GM19238 (cell line): Measurements from ENCODE around the gene RUNX1.

Experiments used
- DNase-seq: peaks from one replicate; pipeline ENCODE4 v3.0.0; 2011; ENCODE audit warnings: low spot score; ENCODE audit not compliant: insufficient read length

The RUNX1 gene

DNA sequence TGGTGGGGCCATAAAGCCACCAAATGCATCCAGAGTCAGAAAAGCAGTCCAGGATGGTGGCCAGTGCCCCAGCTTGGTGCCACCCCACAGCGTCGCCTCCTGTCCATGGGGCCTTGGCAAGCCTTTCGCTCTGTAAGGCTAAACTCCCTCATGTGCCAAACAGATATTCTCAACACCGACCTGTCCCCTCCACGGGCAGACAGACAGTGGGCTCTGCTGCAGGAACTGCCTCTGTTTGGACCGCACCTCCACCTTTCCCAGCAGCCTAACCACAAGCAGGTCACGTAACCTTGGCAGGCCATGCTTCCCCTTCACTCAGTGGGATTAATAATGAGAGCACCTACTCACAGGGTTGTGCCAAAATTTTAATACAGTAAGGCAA is 11.7 kb downstream of the RUNX1 start:
- DNase-seq: no peak

DNA sequence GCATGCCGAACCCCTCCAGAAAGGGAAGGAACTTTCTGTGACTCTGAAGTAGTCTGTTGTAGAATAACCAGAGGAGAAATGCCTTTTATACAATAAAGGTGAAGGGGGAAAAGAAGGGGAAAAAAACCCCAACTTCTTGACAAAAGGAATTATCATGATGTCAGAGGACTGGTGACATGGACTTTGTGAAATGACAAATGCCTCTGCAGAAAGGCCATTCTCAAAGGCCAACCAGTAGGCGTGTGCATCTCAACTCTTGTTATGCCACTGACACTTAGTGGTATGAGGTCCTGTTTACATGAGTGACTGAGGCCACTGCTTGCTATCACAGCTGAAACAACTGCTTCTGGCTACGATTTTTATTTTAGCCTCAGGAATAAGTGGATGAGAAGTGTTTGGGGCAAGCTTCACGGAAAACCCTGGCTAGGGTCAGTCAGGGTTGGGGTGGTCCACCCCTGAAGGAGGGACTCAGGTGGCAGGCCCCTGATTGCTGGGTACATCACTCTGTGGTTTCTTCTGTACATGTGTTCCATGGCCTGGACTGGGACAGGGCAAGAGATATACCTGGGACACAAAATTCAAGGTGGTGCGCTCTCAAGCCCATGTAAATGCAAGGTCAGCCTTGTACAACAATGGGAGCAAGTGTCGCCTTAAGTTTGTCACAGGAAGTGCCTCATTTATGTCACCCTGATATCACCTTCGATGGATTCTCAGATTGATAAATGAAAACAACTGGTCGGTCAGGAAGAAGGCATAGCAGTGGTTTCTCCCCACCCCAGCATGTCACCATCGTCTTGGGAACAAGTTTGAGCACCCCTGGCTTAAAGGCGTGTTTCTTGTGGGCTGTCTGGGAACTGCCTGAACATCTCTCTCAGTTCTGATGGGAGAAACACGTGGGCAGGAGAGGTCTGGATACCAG is 12.4 kb downstream of the RUNX1 start:
- no peak for DNase-seq

DNA sequence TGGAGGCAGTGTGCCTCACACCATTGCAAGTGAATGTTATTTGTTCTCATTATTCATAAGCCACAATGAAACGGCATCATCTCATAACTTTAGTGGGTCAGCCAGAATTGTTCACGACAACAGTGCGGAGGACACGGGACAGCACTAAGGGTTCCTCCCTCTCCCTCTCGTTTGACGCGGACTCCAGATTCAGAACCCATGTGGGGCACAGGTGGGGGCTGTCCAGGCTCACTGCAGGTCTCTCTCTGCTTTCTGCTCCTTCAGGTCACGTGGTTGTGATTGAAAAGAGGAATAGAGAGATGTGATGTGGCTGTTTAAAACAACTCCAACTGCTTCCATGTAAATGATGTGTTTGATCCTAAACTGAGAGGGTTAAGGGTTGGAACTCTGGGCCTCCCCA is 13.5 kb downstream of the RUNX1 start:
- no peak for DNase-seq

DNA sequence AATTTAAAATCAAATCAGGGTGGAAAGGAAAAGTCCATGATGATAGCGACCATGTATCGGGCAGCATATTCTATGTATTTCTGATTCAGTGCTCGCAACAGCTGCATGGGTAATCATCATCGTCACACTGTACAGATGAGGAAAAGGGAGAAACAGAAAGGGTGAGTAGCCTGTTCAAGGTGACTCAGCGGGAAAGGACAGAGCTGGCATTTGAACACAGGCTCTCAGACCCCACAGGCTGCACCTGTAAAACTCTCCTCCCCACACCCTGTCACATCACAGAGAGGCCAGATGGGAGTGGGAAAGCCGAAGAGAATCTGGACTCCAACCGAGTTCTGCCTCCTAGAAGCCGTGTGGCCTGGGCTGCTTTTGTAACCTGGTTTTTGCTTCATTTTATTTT is 14.0 kb downstream of the RUNX1 start:
- no peak for DNase-seq

DNA sequence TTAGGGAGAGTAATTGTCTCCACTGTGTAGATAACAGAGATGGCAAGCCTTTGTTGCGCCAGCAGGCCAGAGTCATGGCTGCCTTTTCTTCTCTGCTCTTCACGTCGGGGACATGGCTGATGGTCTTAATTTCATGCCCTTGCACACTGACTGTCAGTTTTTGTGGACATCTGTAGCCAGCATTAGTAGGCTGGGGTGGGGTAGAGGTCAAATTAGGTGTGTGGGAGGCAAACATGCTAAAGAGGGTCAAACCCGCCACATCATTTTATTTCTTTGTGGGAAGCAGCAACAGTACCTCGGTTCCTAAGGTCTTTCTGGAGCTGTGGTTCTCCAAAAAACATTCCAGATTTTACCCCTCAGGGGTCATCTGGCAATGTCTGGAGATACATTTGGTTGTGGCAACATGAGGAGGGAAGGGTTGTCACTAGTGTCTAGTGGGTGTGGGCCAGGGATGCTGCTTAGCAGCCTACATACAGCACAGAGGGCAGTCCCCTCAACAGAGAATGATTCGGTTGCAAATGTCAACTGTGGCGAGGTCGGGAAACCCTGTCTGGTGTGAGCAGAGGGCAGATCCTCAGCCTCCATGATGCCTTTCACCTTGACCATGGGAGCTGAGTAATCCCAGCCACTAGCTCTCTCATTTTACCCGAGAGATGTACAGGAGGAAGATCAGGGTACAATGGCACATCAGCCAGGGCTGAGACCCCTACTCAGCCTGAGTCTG is 14.7 kb downstream of the RUNX1 start:
- DNase-seq: no peak

DNA sequence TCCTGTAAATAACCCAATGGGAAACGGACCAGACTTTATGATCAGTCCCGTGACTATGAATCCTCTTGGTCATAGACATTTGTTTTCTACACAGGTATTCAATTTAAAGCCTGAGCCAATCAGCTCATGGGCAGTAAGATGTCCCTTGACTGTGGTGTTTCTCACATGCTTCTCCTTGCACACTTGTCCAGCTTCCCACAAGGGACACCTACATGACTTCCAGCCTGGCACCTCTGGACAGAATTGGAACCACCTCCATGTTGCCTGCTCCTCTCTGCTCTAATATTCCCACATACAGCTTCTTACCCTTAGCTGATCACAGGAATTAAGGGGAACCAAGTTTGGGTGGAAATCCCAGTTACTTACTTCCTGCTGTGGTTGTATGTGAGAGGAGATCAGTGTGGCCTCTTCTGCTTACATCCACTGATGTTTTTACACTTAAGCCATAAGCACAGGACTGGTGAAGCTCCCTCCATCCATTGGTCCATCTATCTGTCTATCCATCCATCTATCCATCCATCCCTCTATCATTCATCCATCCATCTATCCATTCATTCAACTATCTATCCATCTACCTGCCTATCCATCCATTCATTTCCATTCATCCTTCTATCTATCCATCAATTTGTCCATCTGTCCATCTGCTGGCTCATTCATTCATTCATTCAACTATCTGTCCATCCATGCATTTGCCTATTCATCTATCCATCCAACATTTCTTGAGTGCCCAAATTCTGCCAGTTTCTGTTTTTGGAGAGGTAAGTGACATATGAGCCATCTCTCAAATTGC is 16.4 kb downstream of the RUNX1 start:
- DNase-seq: no peak

DNA sequence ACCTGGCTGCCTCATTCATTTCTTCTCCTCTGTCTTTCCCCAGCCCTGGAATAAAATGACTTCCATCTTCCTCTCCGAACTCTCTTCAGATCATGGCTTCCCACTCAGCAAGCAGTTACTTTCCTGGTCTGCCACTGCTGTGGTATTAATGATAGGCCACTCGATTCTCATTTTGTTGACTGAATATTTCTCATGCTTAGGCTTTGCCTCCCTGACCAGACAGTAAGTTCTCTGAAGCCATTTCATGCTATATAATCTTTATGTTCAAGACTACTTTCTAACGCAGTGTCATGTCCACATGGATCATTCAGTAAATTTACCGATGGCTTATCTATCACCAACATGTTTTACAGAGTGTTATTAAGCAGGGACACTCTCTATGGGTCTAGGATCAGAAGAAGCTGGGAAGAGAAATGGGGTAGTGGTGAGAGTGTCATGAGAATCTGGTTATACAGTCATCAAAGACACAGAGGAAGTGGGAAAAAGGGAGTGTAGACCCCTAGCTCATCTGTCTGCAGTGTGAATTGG is 20.6 kb downstream of the RUNX1 start:
- DNase-seq: no peak

DNA sequence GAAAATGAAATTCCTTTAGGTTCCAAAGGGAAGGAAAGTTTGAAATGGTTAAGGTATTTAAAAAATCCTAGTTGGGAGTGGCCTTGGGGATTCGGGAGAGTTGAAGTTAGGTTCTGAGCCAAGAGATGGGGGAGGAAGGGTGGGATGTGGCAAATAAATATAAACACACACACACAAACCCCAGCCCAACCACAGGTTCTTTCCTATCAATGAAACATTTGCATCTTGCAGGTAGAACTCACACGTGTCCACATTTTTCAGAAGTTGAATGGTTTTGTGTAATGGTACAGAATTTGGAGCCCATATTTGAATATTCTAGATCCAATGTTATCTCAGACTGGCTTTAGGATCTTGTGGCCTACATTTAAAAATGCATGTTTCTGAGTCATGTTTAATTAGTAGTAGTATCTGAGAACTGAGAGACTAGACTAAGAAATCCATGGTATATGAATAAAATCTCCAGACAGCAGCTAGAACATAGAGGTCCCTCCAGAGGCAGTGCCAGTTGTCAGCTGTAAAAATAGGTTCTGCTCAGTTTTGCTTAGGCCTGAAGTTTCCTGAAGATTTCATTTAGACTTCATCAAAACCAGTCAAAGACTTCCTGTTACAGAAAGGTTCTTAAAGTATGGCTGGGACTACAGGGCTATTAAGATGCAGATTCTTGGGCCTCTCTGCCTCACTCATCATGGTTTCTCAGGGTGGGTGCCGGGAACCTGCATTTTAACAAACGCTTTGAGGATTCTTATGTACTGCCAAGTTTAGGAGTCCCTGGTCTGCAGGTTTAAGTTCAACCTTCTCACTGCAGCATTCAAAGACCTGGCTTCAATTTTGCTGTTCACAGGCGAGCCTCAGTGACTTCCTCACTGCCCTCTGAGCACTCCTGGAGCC is 21.3 kb downstream of the RUNX1 start:
- DNase-seq: no peak

DNA sequence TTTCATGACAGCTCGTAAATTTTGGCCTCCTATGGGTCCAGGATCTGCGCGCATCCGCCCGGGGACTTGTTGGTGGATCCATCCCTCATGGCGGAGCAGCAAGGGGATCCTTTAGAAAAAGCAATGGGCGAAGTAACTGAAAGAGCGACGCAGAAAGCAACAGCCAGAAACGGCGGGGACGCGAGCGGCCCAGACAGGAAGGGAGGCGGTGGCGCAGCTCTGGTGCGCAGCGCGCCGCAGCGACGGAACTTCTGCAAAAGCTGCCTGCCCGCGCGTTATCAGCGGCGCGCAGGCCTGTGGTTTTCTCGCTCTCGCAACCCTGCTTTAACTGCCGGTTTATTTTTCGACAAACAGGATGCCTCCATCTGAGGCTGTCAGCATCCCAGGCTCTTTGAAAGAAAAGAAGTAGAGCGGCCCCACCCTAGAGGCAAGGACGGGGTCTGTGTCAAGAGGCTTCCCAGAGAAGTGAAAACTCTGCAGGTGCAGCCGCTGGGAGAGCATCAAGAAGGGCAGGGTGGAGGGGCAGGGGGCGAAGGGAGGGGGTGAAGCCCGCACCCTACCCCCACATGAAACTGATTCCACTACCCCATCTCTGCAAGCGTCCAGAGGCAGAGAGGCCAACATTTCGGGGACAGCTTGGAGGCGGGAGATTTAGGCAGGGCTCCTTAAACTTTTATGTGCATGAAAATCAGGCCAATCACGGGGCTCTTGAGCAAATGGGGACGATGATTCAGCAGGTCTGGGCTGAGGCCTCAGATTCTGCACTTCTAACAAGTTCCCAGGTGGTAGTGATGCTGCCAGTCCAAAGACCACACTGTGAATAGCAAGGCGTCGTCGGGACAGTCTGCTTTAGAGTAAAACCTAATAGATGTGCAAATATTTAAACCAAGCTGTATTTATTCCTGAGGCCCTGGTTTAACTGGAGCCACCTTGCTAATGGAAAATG is 22.2 kb downstream of the RUNX1 start:
- DNase-seq: peak; percentile 41

DNA sequence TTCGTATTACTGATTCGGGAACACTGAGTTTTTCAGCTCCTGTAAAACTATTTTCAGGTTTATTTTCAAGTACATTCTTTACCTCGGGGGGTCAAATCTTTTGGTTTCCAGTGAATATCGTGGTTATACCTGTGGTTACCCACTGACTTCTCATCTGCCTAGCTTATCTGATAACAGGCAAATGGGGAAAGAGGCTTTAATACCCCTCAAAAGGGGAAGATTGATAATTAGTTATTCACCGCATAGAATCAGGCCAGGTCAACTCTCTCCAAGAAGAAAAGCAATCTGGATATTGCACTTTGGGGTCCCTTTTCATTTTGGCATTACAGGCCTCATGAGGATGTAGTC is 23.0 kb downstream of the RUNX1 start:
- no peak for DNase-seq

DNA sequence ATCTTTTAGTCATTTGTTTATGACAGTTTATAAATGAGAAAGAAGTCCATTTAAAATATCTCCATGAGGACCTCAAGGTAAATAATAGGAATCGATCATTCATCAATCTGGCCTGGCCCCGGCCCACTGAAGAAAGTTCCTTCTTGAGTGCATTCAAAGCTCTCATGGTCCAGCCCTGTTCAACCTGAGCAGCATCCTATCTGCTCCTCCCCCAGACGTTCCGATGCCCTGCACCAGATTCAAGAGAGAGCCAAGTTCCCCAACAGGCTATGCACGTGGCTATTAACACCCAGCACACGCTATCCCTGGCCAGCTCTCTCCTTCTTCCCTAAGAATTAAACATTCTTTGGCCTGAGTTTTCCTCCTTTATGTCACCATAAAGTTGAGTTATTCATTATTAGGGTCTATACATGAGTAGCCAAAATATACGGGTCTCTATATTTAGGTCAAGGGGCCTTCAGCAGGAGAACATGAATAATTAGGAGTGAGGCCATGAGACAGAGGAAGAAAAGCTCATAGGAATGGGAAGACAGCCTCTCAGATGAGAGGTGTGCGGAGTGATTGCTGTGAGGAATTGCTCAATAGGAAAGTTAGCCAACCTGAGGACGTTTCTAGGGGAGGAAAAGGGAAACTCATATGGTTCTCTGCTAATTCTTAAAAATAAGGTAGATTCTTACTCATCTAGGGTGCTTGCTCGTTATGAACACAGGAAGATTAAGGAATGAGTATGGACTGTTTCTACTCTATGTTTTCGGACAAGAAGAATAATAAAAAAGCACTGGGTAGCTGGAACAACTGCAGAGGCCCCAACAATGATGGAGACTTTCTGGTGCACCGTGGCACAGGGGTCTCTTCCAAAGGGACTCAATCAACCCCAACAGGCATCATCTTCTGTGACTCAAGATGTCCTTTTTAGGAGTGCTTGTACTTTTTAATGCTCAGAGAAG is 23.6 kb downstream of the RUNX1 start:
- DNase-seq: no peak

DNA sequence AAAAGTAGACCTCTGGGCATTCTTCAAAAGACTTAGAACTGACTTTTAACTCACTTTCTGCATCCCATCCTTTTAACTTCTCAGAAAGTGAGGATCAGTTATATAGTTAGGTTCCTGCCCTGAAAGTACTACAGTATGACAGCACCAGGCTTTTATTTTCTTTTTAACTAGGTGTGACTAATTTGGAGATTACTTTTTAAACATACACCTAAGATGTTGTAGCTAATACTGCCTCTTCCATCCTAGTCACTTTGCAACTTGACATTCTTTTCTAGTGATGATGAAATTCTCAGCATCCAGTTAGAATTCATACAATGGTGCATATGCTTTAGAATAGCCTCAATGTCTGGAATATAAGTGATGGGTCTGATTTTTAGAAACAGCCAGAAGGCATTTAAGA is 24.6 kb downstream of the RUNX1 start:
- DNase-seq: no peak

DNA sequence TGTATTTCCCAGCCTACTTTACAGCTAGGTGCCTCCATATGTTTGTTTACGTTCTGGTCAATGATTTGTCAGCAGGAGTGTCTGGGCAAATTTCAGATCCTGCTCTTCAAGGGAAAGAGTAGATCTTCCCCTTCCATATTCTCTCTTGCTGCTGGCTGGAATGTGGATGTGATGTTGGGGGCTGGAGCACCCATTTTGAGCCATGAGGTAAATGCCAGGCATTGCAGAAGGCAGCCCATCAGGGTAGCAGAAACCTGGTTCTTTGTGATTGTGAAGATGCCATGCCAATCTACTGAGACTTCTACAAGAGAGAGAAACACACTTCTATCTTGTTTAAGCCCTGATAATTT is 25.1 kb downstream of the RUNX1 start:
- no peak for DNase-seq

DNA sequence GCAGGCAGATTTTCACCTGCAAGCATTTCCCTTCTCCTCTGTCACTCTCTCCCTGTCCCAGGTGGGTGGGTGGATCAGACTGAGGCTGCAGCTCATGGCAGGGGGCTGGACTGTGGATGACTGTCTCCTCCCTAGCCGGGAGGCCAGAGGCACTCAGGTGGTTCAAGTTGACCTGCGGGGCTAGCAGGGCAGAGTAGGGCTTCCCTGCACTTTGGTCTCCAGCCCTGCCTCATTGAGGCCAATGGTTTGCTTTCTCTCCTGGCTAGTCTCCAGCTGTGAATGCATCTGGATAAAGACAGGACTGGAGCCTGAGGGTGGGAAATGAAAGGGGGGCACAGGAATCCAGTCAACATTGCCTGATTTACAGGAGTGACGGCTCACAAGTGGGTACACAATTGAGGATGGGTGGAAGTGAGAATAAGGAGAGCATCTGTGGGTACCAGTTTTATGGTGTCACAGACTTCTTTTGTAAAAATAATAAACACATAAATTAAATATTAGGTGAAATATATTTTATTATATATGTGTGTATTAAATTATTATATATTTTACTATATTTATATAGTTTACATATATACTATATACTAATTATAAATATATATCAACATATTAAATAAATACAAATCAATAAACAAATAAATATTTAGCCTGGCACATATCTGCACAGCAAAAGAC is 25.6 kb downstream of the RUNX1 start:
- DNase-seq: no peak

DNA sequence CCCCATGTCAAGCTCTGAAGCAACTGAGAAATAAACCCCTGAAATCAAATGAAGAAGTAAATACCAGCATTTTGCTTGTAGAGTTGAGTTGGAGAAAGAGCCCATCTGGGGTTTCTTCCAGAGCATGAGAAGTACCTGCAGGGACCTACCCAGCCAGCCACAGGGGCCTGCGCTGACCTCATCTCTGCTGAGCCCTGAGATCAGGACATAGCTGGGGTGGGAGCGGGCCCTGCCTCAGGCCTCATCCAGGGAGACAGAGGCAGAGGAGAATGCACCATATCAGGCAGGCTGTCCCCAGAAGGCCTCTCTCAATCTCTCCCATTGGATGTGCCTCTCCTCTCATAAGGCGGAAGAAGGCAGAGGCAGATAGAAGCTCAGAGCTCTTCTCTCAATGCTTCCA is 27.6 kb downstream of the RUNX1 start:
- no peak for DNase-seq

DNA sequence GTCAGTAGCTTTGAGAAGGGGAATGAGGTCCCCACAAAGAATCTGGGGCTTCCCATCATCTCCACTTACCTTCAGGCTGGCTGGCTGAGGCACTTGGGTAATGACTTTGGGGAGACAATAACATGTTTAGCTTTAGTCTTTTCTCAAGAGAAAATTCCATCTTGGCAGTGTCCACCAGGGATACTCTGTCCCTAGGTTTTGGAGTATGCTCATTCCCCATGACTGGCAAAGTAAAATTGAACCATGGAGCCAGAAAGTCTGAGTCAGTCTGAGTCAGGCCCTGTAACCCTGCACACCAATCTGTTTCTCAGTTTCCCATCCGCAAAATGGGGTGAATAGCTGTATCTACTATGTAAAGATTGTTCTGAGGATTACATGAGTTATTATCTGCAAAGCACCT is 28.2 kb downstream of the RUNX1 start:
- no peak for DNase-seq

DNA sequence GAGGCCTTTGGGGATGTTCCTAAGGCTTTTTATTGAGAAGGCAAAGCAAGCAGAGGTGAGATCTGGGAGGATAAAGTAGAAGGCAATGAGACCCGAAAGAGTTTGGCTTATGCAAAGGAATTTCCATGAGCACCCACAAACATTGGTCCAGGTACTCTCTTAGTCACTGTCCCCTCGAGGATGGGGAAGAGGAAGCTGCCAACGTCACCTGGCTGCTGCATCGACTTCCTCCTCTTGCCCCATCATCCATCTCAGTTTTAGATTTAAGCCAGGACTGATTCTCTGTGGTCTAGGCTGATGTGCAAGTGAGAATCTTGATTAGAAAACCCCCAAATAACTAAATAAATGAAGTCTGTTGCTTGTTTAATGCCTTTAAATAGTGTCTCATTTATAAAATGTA is 28.7 kb downstream of the RUNX1 start:
- DNase-seq: no peak

DNA sequence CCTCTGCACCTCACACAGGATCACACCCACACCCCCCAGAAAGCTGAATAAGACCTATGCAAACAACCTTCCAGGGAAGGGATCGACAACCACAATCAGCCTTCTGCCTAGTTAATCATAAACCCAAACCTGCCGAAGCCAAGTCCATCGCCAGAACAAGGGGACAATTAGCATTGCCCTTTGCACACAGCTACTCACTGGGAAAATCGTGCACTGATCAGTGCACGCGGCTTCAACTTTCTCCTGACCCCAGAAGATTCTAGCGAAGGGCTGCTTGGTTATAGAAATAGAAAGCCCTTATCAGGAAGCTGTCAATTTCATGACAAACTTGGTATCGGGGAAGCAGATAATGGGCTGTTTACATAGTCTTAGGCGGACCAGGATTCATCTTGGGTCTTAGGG is 29.5 kb downstream of the RUNX1 start:
- DNase-seq: no peak
